ENCODE measurements around the gene AIF1. TPM values are rescaled to one million over a fixed set of nuclear protein-coding genes. Genes with fewer than 3 reads are reported as not detected.

The AIF1 gene
- total RNA-seq (2022) (not detected in 2 replicates), Bru-seq, nascent RNA (not detected), BruChase-seq, experiment 1, labeled RNA remaining after a 6-hour chase (not detected), BruChase-seq, experiment 2, labeled RNA remaining after a 2-hour chase (not detected)
- long read RNA-seq = 0 reads

DNA sequence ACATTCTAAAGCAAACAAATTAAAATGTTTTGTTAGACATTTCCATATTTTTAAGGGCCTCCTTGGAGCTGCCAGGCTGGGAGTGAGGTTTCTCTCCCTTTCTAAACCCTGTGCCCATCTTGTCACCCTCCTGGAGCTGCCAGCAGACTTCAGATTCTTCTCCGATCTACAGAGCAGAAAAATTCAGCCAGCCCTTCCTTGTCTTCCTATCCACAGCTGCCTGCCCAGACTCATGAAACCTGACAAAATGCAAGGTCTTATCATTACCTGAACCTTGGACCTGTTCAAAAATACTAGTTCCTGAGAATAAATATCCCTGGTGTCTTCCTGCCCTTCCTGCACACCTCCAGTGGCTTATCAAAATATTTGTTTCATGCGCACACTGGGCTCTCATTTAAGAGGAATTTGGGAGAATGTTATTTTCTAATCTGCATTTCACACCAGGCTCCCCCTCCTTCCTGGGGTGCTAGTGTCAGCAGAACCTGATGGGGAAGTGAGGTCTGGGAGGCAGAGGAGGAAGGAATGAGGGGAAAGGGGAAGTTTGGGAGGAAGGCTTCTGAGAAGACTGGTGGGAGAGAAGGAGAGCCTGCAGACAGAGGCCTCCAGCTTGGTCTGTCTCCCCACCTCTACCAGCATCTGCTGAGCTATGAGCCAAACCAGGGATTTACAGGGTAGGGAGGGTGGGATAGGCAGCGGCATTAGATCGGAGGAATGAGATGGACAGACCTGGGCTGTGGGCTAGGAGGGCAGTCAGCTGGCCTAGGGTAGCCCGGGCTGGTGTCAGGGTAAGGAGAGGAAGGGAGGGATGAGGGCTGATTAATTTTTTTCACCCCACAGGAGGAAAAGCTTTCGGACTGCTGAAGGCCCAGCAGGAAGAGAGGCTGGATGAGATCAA is at the start of gene AIF1:
Gene AIF1, plus strand, starts transcription at position 551 of the 895 bp plus-strand sequence. Its CDS starts 96 bp downstream, at position 647.
- H3K4me1 Mint-ChIP-seq (ENCODE audit: insufficient read depth, unreplicated experiment) = no peaks in the 10 kb centered on the region
- intact Hi-C loops (cut with micrococcal nuclease) = no loop called here
- POLR2A ChIA-PET = interaction anchor here (0.6 to 1.1 kb wide), 3 partner anchors 37 to 494 kb away, joined by 3 to 4 read pairs (median 3); partner anchors contain the start of genes APOM and BAG6
- CTCF ChIA-PET = interaction anchor here (1.4 kb wide), 1 partner anchor 16 kb away, joined by 6 read pairs; no protein-coding TSS in a partner anchor
- H3K27me3 Mint-ChIP-seq (ENCODE audit: insufficient read depth, unreplicated experiment) = no peaks in the 10 kb centered on the region
- DNase-seq (ENCODE audit: unreplicated experiment) = no peak
- H3K4me3 Mint-ChIP-seq (ENCODE audit: unreplicated experiment) = no peak within 1 kb of the TSS
- BruUV-seq (replicated peaks) = no TSS peak
- no peak within 1 kb of the TSS for H3K27ac Mint-ChIP-seq (ENCODE audit: low read depth, unreplicated experiment)
- H3K36me3 Mint-ChIP-seq (ENCODE audit: insufficient read depth, unreplicated experiment) = no peaks in the 10 kb centered on the region
- H3K9me3 Mint-ChIP-seq (ENCODE audit: unreplicated experiment) = no peaks in the 10 kb centered on the region
- no peak for TF ChIP-seq CTCF (IDR thresholded peaks at IDR 0.05; ENCODE audit: unreplicated experiment)

DNA sequence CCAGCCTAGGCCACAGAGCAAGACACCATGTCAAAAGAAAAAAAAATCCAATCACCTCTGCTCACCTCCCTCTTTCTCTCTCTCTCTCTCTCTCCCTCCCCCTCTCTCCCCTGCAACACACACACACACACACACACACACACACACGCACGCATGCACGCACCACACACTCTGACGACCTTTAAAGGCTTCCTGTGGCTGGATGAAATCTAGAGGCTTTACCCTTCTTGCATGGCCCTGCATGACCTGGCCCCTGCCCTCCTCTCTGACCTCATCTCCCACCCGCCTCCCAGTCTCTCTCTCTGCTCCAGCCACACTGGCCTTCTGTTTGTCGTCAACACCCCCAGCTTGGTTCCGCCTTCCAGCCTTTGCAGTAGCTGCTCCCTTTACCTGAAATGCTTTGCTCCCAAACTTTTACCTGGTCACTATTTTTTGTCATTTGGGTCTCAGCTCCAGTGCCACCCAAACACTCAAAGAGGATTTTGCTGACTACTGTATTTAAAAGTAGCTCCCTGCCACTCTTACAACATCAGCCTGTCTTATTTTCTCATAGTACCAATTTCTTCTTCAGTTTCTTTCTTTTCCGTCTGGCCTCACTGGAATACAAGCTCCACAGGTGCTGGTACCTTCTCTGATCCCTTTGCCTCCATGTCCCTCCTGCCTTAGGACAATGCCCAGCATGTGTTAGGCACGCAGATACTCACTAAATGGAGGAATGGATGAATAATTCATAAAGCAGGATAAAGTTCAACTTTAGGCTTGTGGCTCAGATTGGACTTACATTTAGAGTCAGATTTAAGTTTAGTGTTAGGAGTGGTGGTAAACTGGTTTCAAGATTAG is 47.3 kb upstream of the AIF1 start:
- Mint-ChIP-seq H3K4me1 (ENCODE audit: insufficient read depth, unreplicated experiment) (peaks cover 6% of the 10 kb centered on the region), H3K9me3 (ENCODE audit: unreplicated experiment) (no peaks in the 10 kb centered on the region), H3K27ac (ENCODE audit: low read depth, unreplicated experiment) (no peak overlapping the region), H3K4me3 (ENCODE audit: unreplicated experiment) (no peak overlapping the region), H3K36me3 (ENCODE audit: insufficient read depth, unreplicated experiment) (no peaks in the 10 kb centered on the region), H3K27me3 (ENCODE audit: insufficient read depth, unreplicated experiment) (peaks cover 18% of the 10 kb centered on the region)
- TF ChIP-seq CTCF (IDR thresholded peaks at IDR 0.05; ENCODE audit: unreplicated experiment) = no peak
- BruUV-seq (replicated peaks) = no TSS peak
- POLR2A ChIA-PET = no interaction called here
- CTCF ChIA-PET = interaction anchor here (0.5 to 0.7 kb wide), 3 partner anchors 282 to 372 kb away, joined by 3 read pairs; no protein-coding TSS in a partner anchor
- DNase-seq (ENCODE audit: unreplicated experiment) = no peak
- intact Hi-C loops (cut with micrococcal nuclease) = no loop called here

- POLR2A ChIA-PET = no interaction called here
- no peak for DNase-seq (ENCODE audit: unreplicated experiment)
- Mint-ChIP-seq H3K9me3 (ENCODE audit: unreplicated experiment) (no peaks in the 10 kb centered on the region), H3K36me3 (ENCODE audit: insufficient read depth, unreplicated experiment) (no peaks in the 10 kb centered on the region), H3K4me1 (ENCODE audit: insufficient read depth, unreplicated experiment) (peaks cover 6% of the 10 kb centered on the region), H3K27me3 (ENCODE audit: insufficient read depth, unreplicated experiment) (peaks cover 26% of the 10 kb centered on the region), H3K27ac (ENCODE audit: low read depth, unreplicated experiment) (no peak overlapping the region), H3K4me3 (ENCODE audit: unreplicated experiment) (no peak overlapping the region)
- CTCF ChIA-PET = interaction anchor here (0.6 kb wide), 1 partner anchor 371 kb away, joined by 3 read pairs; no protein-coding TSS in a partner anchor
- BruUV-seq (replicated peaks) = no TSS peak
- intact Hi-C loops (cut with micrococcal nuclease) = no loop called here
- TF ChIP-seq CTCF (IDR thresholded peaks at IDR 0.05; ENCODE audit: unreplicated experiment) = no peak
Observed at GRCh38 chr6:31568537-31568961, 46.5 kb upstream of the AIF1 start.
